SH-SY5Y (cell line): ENCODE results near the gene SLC38A10.

Source experiments
- GATA2 ChIP-seq: IDR thresholded peaks from 2 replicates; pipeline ENCODE4 v1.6.1; 2011; ENCODE audit warnings: mild to moderate bottlenecking, low read depth, low read length
- GATA3 ChIP-seq: IDR thresholded peaks from 2 replicates; pipeline ENCODE4 v1.6.1; 2011; ENCODE audit warnings: low read depth, mild to moderate bottlenecking, low read length, moderate library complexity

DNA sequence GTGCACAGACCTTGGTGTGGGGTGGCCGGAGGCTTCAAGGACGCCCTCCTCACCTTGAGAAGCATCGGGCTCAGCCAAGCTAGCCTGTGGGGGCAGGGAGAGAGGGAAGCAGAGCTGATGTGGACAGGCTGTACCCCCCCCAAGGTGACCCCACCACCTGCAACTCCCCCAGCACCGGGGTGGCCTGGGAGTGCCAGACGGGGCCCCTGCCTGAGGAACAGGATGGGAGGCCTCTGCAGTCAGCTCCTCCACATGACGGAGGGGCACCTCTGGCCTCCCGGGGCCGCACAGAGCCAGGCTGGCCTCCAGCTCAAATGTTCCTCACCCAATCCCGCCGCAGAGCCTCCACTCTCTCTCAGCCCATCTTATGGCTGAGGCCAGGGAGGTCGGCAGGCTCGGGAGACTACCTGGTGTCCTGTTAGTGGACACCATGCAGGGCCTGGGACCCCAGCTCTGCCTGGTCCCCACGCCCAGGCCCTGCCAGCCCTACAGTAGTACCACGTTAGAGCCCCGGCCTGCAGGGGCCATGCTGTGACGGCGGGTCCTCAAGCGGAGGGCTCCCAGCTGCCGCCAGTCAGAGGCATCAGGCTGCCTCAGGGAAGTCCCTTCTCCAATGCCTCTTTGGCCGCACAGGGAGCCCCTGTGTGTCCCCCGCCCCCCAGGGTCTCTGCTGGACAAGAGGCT lies 19.4 kb upstream of the SLC38A10 start:
- TF ChIP-seq GATA2 (no peak), GATA3 (no peak)
